NOMO-1 treated with DMSO at 0.1 percent for 48 hours (cell line): ENCODE measurements around the gene NTM.
"Not testable (repeated sequence)": the region's sequence is repeated elsewhere in the genome, so short reads cannot be mapped to it uniquely, and the experiment has no call there.

Source experiments
- DNase-seq: peaks from one replicate; lab custom pipeline; 2025; ENCODE audit not compliant: unreplicated experiment; lab: John Stamatoyannopoulos, UW

Gene NTM

GRCh38 chr11:132056689-132057088 is 686.3 kb downstream of the NTM start:
- no peak for DNase-seq

- no peak for DNase-seq
These were observed 686.9 kb downstream of the NTM start for GRCh38 chr11:132057266-132057665.

- peak; percentile 99 for DNase-seq
These were observed 687.9 kb downstream of the NTM start for GRCh38 chr11:132058211-132058772.

GRCh38 chr11:132060567-132060966 is 690.2 kb downstream of the NTM start:
- no peak for DNase-seq

- DNase-seq, result no peak
These were observed 691.6 kb downstream of the NTM start for GRCh38 chr11:132062031-132062430.

GRCh38 chr11:132062541-132062940 is 692.1 kb downstream of the NTM start:
- no peak for DNase-seq

- peak; percentile 78 for DNase-seq
These were observed 694.7 kb downstream of the NTM start for GRCh38 chr11:132064987-132065620.

- DNase-seq, result no peak
These were observed 698.1 kb downstream of the NTM start for GRCh38 chr11:132068556-132068955.

GRCh38 chr11:132069593-132069992 is 699.2 kb downstream of the NTM start:
- not testable (repeated sequence) for DNase-seq

GRCh38 chr11:132070907-132071306 is 700.5 kb downstream of the NTM start:
- not testable (repeated sequence) for DNase-seq

GRCh38 chr11:132072044-132072857 is 701.8 kb downstream of the NTM start:
- peak; percentile 71 for DNase-seq

- DNase-seq, result no peak
These were observed 702.4 kb downstream of the NTM start for GRCh38 chr11:132072858-132073211.

- DNase-seq, result no peak
These were observed 703.4 kb downstream of the NTM start for GRCh38 chr11:132073787-132074186.

GRCh38 chr11:132075447-132075846 is 705.0 kb downstream of the NTM start:
- DNase-seq, result no peak

GRCh38 chr11:132077416-132077815 is 707.0 kb downstream of the NTM start:
- DNase-seq, result peak; percentile 36

GRCh38 chr11:132078264-132079076 is 708.1 kb downstream of the NTM start:
- DNase-seq, result no peak

GRCh38 chr11:132080127-132080526 is 709.7 kb downstream of the NTM start:
- no peak for DNase-seq

GRCh38 chr11:132082566-132082965 is 712.2 kb downstream of the NTM start:
- no peak for DNase-seq

- DNase-seq, result no peak
These were observed 714.0 kb downstream of the NTM start for GRCh38 chr11:132084433-132084832.

- DNase-seq, result no peak
These were observed 716.7 kb downstream of the NTM start for GRCh38 chr11:132087148-132087547.

- DNase-seq, result peak; percentile 85
These were observed 718.1 kb downstream of the NTM start for GRCh38 chr11:132088551-132088950.
